Ovary (tissue), 3 donors: Measurements from ENCODE around the gene KCTD18.

Source experiments
- POLR2A ChIP-seq: fragments of 450-650 bp; IDR thresholded peaks from one replicate; pipeline ENCODE4 v1.6.1; 2017; ENCODE audit warnings: antibody characterized with exemption, mild to moderate bottlenecking, moderate library complexity
- TF ChIP-seq, protein P1 (sequence below), 3 donors: fragments of 450-650 bp in 2 of 3; fragments of 200-600 bp in 1 of 3; IDR thresholded peaks; one replicate each; pipeline versions ENCODE4 v1.5.1 to v1.8.0; 2016 to 2022; ENCODE audit warnings: antibody characterized with exemption in 3 of 3, mild to moderate bottlenecking in 1 of 3
- donor health status: DM: no; HTN: no; CAD: no.

GRCh38 chr2:200466425-200467418, 43.1 kb downstream of the KCTD18 start:
- TF ChIP-seq, protein P1, sequence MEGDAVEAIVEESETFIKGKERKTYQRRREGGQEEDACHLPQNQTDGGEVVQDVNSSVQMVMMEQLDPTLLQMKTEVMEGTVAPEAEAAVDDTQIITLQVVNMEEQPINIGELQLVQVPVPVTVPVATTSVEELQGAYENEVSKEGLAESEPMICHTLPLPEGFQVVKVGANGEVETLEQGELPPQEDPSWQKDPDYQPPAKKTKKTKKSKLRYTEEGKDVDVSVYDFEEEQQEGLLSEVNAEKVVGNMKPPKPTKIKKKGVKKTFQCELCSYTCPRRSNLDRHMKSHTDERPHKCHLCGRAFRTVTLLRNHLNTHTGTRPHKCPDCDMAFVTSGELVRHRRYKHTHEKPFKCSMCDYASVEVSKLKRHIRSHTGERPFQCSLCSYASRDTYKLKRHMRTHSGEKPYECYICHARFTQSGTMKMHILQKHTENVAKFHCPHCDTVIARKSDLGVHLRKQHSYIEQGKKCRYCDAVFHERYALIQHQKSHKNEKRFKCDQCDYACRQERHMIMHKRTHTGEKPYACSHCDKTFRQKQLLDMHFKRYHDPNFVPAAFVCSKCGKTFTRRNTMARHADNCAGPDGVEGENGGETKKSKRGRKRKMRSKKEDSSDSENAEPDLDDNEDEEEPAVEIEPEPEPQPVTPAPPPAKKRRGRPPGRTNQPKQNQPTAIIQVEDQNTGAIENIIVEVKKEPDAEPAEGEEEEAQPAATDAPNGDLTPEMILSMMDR (IDR thresholded peaks at IDR 0.05), result no peak
- no peak for TF ChIP-seq POLR2A
